GM12878 (cell line): ENCODE measurements around the gene KRTAP4-5.
"Not testable (repeated sequence)": the region's sequence is repeated elsewhere in the genome, so short reads cannot be mapped to it uniquely, and the experiment has no call there.

Experiments used
- CBFB ChIP-seq: IDR thresholded peaks from 2 replicates; pipeline ENCODE4 v1.6.1; 2016; ENCODE audit warnings: antibody characterized with exemption, low read depth
- CTCF ChIP-seq, 3 experiments: IDR thresholded peaks in 2 of 3; conservative IDR thresholded peaks in 1 of 3; 2 replicates each; pipeline ENCODE4 v1.5.1; 2011; ENCODE audit warnings: low read depth in 3 of 3, low read length in 3 of 3, mild to moderate bottlenecking in 3 of 3, control low read depth in 2 of 3, moderate library complexity in 2 of 3, inconsistent platforms in 1 of 3, mixed read lengths in 1 of 3; ENCODE audit not compliant: control insufficient read depth in 2 of 3, insufficient read depth in 1 of 3; ENCODE audit errors: extremely low read depth in 1 of 3
- EED ChIP-seq: sonication (generic); IDR thresholded peaks from 2 replicates; pipeline ENCODE4 v1.6.1; 2016; ENCODE audit warnings: antibody characterized with exemption, low read depth
- EZH2 ChIP-seq: IDR thresholded peaks from 2 replicates; pipeline ENCODE4 v1.6.1; 2012; ENCODE audit warnings: low read depth, mild to moderate bottlenecking, control low read depth, inconsistent platforms, low read length, borderline replicate concordance; ENCODE audit not compliant: control insufficient read depth
- FOXK2 ChIP-seq: fragments of 450-650 bp; IDR thresholded peaks from 2 replicates; pipeline ENCODE4 v1.6.1; 2017; ENCODE audit warnings: mild to moderate bottlenecking, moderate library complexity
- MAX ChIP-seq: IDR thresholded peaks from 2 replicates; pipeline ENCODE4 v1.6.1; 2012; ENCODE audit warnings: low read depth, low read length, improper control_type of control experiment
- POLR2AphosphoS5 ChIP-seq: IDR thresholded peaks from 2 replicates; pipeline ENCODE4 v1.6.1; 2011; ENCODE audit warnings: mild to moderate bottlenecking, low read length, inconsistent platforms

GRCh38 chr17:41108728-41109386 is 40.8 kb downstream of the KRTAP4-5 start:
- not testable (repeated sequence) for TF ChIP-seq EED; POLR2AphosphoS5; EZH2; CTCF (IDR thresholded peaks at IDR 0.05 in 2 of 3, conservative IDR thresholded peaks at IDR 0.05 in 1 of 3; ENCODE audit: control insufficient read depth in 2 of 3, extremely low read depth in 1 of 3, insufficient read depth in 1 of 3, low read depth in 3 of 3, low read length in 3 of 3); CBFB; FOXK2; MAX
